GM23338 (cell line): Measurements from ENCODE around the gene TMEM269. TPM values are rescaled to one million over a fixed set of nuclear protein-coding genes. Genes with fewer than 3 reads are reported as not detected.

Experiments used
- ATAC-seq: fragments of 200-7000 bp; cut with Tn5 transposase; 3 replicates; pipeline ENCODE4 v1.9.1; 2020
- DNase-seq: peaks from one replicate; pipeline ENCODE4 v3.0.0-alpha.2; 2015; ENCODE audit warnings: low spot score
- H2AFZ ChIP-seq: fragments of 200-600 bp; sonication (generic); 2 replicates; pipeline ENCODE4 v1.8.0; 2016; ENCODE audit warnings: antibody characterized with exemption, mild to moderate bottlenecking, moderate library complexity
- H3F3A ChIP-seq: fragments of 200-600 bp; sonication (generic); replicated peaks from 2 replicates; pipeline ENCODE4 v1.8.0; 2017; ENCODE audit warnings: antibody characterized with exemption, mixed run types, low read depth
- H3K27ac ChIP-seq: fragments of 200-600 bp; sonication (generic); 2 replicates; pipeline ENCODE4 v1.6.1; 2016; ENCODE audit warnings: low read depth
- H3K27me3 ChIP-seq: fragments of 200-600 bp; sonication (generic); 2 replicates; pipeline ENCODE4 v1.8.0; 2016; ENCODE audit warnings: mild to moderate bottlenecking, mixed run types, moderate library complexity; ENCODE audit not compliant: insufficient read depth
- H3K36me3 ChIP-seq: fragments of 200-600 bp; sonication (generic); 2 replicates; pipeline ENCODE4 v1.8.0; 2016; ENCODE audit warnings: mild to moderate bottlenecking; ENCODE audit not compliant: insufficient read depth
- H3K4me1 ChIP-seq: fragments of 200-600 bp; sonication (generic); 2 replicates; pipeline ENCODE4 v1.8.0; 2016; ENCODE audit warnings: mild to moderate bottlenecking, moderate library complexity; ENCODE audit not compliant: insufficient read depth
- H3K4me2 ChIP-seq: fragments of 200-600 bp; sonication (generic); 2 replicates; pipeline ENCODE4 v1.7.1; 2017; ENCODE audit warnings: mixed run types
- H3K4me3 ChIP-seq: fragments of 200-600 bp; sonication (generic); 2 replicates; pipeline ENCODE4 v1.6.1; 2016; ENCODE audit warnings: mixed run types
- H3K79me2 ChIP-seq: fragments of 200-600 bp; sonication (generic); replicated peaks from 2 replicates; pipeline ENCODE4 v1.8.0; 2017; ENCODE audit warnings: mild to moderate bottlenecking; ENCODE audit not compliant: insufficient read depth
- H3K9me2 ChIP-seq: fragments of 200-600 bp; sonication (generic); 2 replicates; pipeline ENCODE4 v1.8.0; 2017; ENCODE audit not compliant: insufficient read depth
- H4K20me1 ChIP-seq: fragments of 200-600 bp; sonication (generic); replicated peaks from 2 replicates; pipeline ENCODE4 v1.8.0; 2017; ENCODE audit warnings: mild to moderate bottlenecking; ENCODE audit not compliant: insufficient read depth
- H3K27ac Mint-ChIP-seq: 2 replicates; pipeline ENCODE4 v1.8.0; 2020; ENCODE audit warnings: inconsistent platforms, mild to moderate bottlenecking, moderate library complexity, mixed read lengths
- H3K27me3 Mint-ChIP-seq: 3 replicates; pipeline ENCODE4 v1.8.0; 2022; ENCODE audit warnings: low read depth, mild to moderate bottlenecking, moderate library complexity, mixed read lengths, inconsistent platforms; ENCODE audit not compliant: insufficient read depth, poor library complexity
- H3K36me3 Mint-ChIP-seq: 3 replicates; pipeline ENCODE4 v1.8.0; 2021; ENCODE audit warnings: low read depth, mild to moderate bottlenecking, inconsistent platforms, moderate library complexity, mixed read lengths
- H3K4me1 Mint-ChIP-seq: 3 replicates; pipeline ENCODE4 v1.8.0; 2020; ENCODE audit warnings: mild to moderate bottlenecking, inconsistent platforms, mixed read lengths
- H3K4me3 Mint-ChIP-seq: 3 replicates; pipeline ENCODE4 v1.8.0; 2021; ENCODE audit warnings: moderate library complexity, mild to moderate bottlenecking, inconsistent platforms, mixed read lengths
- H3K9me3 Mint-ChIP-seq: 3 replicates; pipeline ENCODE4 v1.8.0; 2020; ENCODE audit warnings: moderate library complexity, mild to moderate bottlenecking, inconsistent platforms, mixed read lengths
- CREB1 ChIP-seq: fragments of 250-450 bp; sonication (Bioruptor Pico); IDR thresholded peaks from 2 replicates; pipeline ENCODE4 v1.5.0; 2020; ENCODE audit warnings: low read depth, mild to moderate bottlenecking, moderate library complexity
- ETS1 ChIP-seq: IDR thresholded peaks from 2 replicates; pipeline ENCODE4 v1.6.1; 2016; ENCODE audit warnings: antibody characterized with exemption
- EZH2 ChIP-seq: fragments of 200-600 bp; sonication (generic); IDR thresholded peaks from one replicate; pipeline ENCODE4 v1.8.0; 2017; ENCODE audit warnings: antibody characterized with exemption, mild to moderate bottlenecking, low read depth; ENCODE audit not compliant: unreplicated experiment
- EZH2phosphoT487 ChIP-seq: fragments of 200-600 bp; sonication (generic); IDR thresholded peaks from one replicate; pipeline ENCODE4 v1.8.1; 2018; ENCODE audit warnings: antibody characterized with exemption; ENCODE audit not compliant: unreplicated experiment
- JUNB ChIP-seq: IDR thresholded peaks from one replicate; pipeline ENCODE4 v1.6.1; 2016; ENCODE audit warnings: antibody characterized with exemption; ENCODE audit not compliant: unreplicated experiment
- NANOG ChIP-seq: IDR thresholded peaks from 2 replicates; pipeline ENCODE4 v1.6.1; 2016; ENCODE audit warnings: antibody characterized with exemption, borderline replicate concordance
- POLR2AphosphoS5 ChIP-seq: IDR thresholded peaks from 2 replicates; pipeline ENCODE4 v1.6.1; 2016; ENCODE audit warnings: antibody characterized with exemption, low read depth
- STAT1 ChIP-seq: IDR thresholded peaks from one replicate; pipeline ENCODE4 v1.6.1; 2016; ENCODE audit warnings: antibody characterized with exemption; ENCODE audit not compliant: unreplicated experiment
- ZNF114 ChIP-seq: fragments of 250-450 bp; sonication (Bioruptor Pico); IDR thresholded peaks from 2 replicates; pipeline ENCODE4 v1.5.0; 2020; ENCODE audit warnings: mild to moderate bottlenecking, moderate library complexity
- ZNF331 ChIP-seq: fragments of 250-450 bp; sonication (Bioruptor Pico); IDR thresholded peaks from 2 replicates; pipeline ENCODE4 v1.5.0; 2020; ENCODE audit warnings: low read depth, mild to moderate bottlenecking, moderate library complexity
- ZNF462 ChIP-seq: fragments of 250-450 bp; sonication (Bioruptor Pico); IDR thresholded peaks from 2 replicates; pipeline ENCODE4 v1.5.0; 2020; ENCODE audit warnings: mild to moderate bottlenecking, moderate library complexity
- polyA plus RNA-seq: library from polyadenylated mRNA; unstranded; fragments of >200 nt; fragmentation: Nextera tagmentation; extraction: Ambion mirVana; gene quantifications from 2 replicates; pipeline ENCODE4 v1.2.1, GENCODE V29; 2016
- total RNA-seq: library from RNA; depleted of rRNA; stranded (reverse); fragments of >200 nt; shearing (Covaris generic); gene quantifications from 2 replicates; pipeline ENCODE4 v1.2.3, GENCODE V29; 2014
- TF ChIP-seq, protein P1 (sequence below): IDR thresholded peaks from one replicate; pipeline ENCODE4 v1.6.1; 2018; ENCODE audit warnings: antibody characterized with exemption; ENCODE audit not compliant: unreplicated experiment
- TF ChIP-seq, protein P2 (sequence below), 2 experiments: fragments of 200-600 bp in 1 of 2; sonication (generic) in 1 of 2; conservative IDR thresholded peaks; 2 replicates each; pipeline versions ENCODE4 v1.5.1 to v1.6.1; 2016 to 2017; ENCODE audit warnings: antibody characterized with exemption in 2 of 2, low read depth in 2 of 2, mild to moderate bottlenecking in 2 of 2, moderate library complexity in 1 of 2

TMEM269 gene
- total and polyA plus RNA-seq, 2 experiments from 2014 or later = 0.31 to 0.45 TPM

GRCh38 chr1:42735477-42736105, 49.2 kb upstream of the TMEM269 start:
- DNase-seq = no peak
- Histone ChIP-seq H3F3A (no peaks in the 10 kb centered on the region), H3K27ac (no peak overlapping the region), H3K4me2 (no peak overlapping the region), H3K4me1 (peaks cover 7% of the 10 kb centered on the region), H3K79me2 (no peaks in the 10 kb centered on the region), H2AFZ (no peak overlapping the region), H3K27me3 (no peaks in the 10 kb centered on the region), H3K36me3 (no peaks in the 10 kb centered on the region), H4K20me1 (no peaks in the 10 kb centered on the region), H3K4me3 (no peak overlapping the region), H3K9me2 (no peaks in the 10 kb centered on the region)
- Mint-ChIP-seq H3K4me3 (no peak overlapping the region), H3K27ac (no peak overlapping the region), H3K9me3 (no peaks in the 10 kb centered on the region), H3K27me3 (peaks cover 7% of the 10 kb centered on the region), H3K4me1 (peaks cover 24% of the 10 kb centered on the region), H3K36me3 (peaks cover 2% of the 10 kb centered on the region; the same call in 1 of the 3 replicates)
- TF ChIP-seq POLR2AphosphoS5 = no peak
- no peak for TF ChIP-seq ZNF462 (CRISPR knock-in tag)
- no peak for TF ChIP-seq EZH2phosphoT487
- TF ChIP-seq, protein P1, sequence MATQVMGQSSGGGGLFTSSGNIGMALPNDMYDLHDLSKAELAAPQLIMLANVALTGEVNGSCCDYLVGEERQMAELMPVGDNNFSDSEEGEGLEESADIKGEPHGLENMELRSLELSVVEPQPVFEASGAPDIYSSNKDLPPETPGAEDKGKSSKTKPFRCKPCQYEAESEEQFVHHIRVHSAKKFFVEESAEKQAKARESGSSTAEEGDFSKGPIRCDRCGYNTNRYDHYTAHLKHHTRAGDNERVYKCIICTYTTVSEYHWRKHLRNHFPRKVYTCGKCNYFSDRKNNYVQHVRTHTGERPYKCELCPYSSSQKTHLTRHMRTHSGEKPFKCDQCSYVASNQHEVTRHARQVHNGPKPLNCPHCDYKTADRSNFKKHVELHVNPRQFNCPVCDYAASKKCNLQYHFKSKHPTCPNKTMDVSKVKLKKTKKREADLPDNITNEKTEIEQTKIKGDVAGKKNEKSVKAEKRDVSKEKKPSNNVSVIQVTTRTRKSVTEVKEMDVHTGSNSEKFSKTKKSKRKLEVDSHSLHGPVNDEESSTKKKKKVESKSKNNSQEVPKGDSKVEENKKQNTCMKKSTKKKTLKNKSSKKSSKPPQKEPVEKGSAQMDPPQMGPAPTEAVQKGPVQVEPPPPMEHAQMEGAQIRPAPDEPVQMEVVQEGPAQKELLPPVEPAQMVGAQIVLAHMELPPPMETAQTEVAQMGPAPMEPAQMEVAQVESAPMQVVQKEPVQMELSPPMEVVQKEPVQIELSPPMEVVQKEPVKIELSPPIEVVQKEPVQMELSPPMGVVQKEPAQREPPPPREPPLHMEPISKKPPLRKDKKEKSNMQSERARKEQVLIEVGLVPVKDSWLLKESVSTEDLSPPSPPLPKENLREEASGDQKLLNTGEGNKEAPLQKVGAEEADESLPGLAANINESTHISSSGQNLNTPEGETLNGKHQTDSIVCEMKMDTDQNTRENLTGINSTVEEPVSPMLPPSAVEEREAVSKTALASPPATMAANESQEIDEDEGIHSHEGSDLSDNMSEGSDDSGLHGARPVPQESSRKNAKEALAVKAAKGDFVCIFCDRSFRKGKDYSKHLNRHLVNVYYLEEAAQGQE = no peak
- no peak for TF ChIP-seq STAT1
- no peak for TF ChIP-seq NANOG
- no peak for TF ChIP-seq JUNB
- TF ChIP-seq, protein P2, sequence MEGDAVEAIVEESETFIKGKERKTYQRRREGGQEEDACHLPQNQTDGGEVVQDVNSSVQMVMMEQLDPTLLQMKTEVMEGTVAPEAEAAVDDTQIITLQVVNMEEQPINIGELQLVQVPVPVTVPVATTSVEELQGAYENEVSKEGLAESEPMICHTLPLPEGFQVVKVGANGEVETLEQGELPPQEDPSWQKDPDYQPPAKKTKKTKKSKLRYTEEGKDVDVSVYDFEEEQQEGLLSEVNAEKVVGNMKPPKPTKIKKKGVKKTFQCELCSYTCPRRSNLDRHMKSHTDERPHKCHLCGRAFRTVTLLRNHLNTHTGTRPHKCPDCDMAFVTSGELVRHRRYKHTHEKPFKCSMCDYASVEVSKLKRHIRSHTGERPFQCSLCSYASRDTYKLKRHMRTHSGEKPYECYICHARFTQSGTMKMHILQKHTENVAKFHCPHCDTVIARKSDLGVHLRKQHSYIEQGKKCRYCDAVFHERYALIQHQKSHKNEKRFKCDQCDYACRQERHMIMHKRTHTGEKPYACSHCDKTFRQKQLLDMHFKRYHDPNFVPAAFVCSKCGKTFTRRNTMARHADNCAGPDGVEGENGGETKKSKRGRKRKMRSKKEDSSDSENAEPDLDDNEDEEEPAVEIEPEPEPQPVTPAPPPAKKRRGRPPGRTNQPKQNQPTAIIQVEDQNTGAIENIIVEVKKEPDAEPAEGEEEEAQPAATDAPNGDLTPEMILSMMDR (conservative IDR thresholded peaks at IDR 0.05; ENCODE audit: low read depth in 2 of 2) = no peak
- TF ChIP-seq ETS1 = no peak
- no peak for TF ChIP-seq EZH2
- TF ChIP-seq ZNF331 = no peak
- TF ChIP-seq ZNF114 (CRISPR knock-in tag) = no peak
- TF ChIP-seq CREB1 (CRISPR knock-in tag) = no peak
- no peak for ATAC-seq
